ENCODE results near the gene CYP1A2. TPM values are rescaled to one million over a fixed set of nuclear protein-coding genes. Genes with fewer than 3 reads are reported as not detected.

CYP1A2 gene
- total and polyA plus RNA-seq, 4 donors: 0.05 to 0.57 (median 0.17) TPM; not detected in 1

GRCh38 chr15:74773731-74774252 lies 25.1 kb downstream of the CYP1A2 start:
- TF ChIP-seq CTCF (IDR thresholded peaks at IDR 0.05; ENCODE audit: control extremely low read depth, extremely low read depth): no peak
- H3K4me3 ChIP-seq: no peak overlapping the region
- H3K27ac ChIP-seq (ENCODE audit: low read depth in 1 of 2, low read length in 1 of 2): no peak overlapping the region
- DNase-seq: no peak
- H3K27me3 ChIP-seq (ENCODE audit: control insufficient read depth in 3 of 3, insufficient read depth in 3 of 3, low read length in 2 of 3): no peaks in the 10 kb centered on the region
- no peak overlapping the region for H3K9ac ChIP-seq (ENCODE audit: insufficient read depth in 1 of 2, low read length in 2 of 2)
- no peaks in the 10 kb centered on the region for H3K9me3 ChIP-seq (ENCODE audit: control insufficient read depth in 4 of 4, insufficient read depth in 3 of 4, low read length in 3 of 4)
- no peak for ATAC-seq (ENCODE audit: insufficient read depth, low FRiP score)
- no peaks in the 10 kb centered on the region for H3K36me3 ChIP-seq (ENCODE audit: control insufficient read depth in 4 of 4, insufficient read depth in 4 of 4, low read length in 4 of 4)
- H3K4me1 ChIP-seq (ENCODE audit: control insufficient read depth in 5 of 5, insufficient read depth in 5 of 5, low read length in 5 of 5): peaks cover 0 to 14% (median 5%) of the 10 kb centered on the region in 5 donors
- WGBS, 2 donors: 73 to 80% methylated on average over 5 of the region's 5 CpGs

GRCh38 chr15:74775132-74775562 lies 26.5 kb downstream of the CYP1A2 start:
- Histone ChIP-seq H3K4me3 (no peak overlapping the region), H3K9me3 (ENCODE audit: control insufficient read depth in 4 of 4, insufficient read depth in 3 of 4, low read length in 3 of 4) (no peaks in the 10 kb centered on the region), H3K9ac (ENCODE audit: insufficient read depth in 1 of 2, low read length in 2 of 2) (peak overlapping the region in 1 of 2 donors; percentile 19), H3K27me3 (ENCODE audit: control insufficient read depth in 3 of 3, insufficient read depth in 3 of 3, low read length in 2 of 3) (no peaks in the 10 kb centered on the region), H3K27ac (ENCODE audit: low read depth in 1 of 2, low read length in 1 of 2) (no peak overlapping the region), H3K36me3 (ENCODE audit: control insufficient read depth in 4 of 4, insufficient read depth in 4 of 4, low read length in 4 of 4) (no peaks in the 10 kb centered on the region), H3K4me1 (ENCODE audit: control insufficient read depth in 5 of 5, insufficient read depth in 5 of 5, low read length in 5 of 5) (peaks cover 0 to 17% (median 5%) of the 10 kb centered on the region in 5 donors)
- WGBS, 2 donors: 59 to 73% methylated on average over 5 of the region's 5 CpGs
- TF ChIP-seq CTCF (IDR thresholded peaks at IDR 0.05; ENCODE audit: control extremely low read depth, extremely low read depth): no peak
- no peak for ATAC-seq (ENCODE audit: insufficient read depth, low FRiP score)
- DNase-seq: no peak

DNA sequence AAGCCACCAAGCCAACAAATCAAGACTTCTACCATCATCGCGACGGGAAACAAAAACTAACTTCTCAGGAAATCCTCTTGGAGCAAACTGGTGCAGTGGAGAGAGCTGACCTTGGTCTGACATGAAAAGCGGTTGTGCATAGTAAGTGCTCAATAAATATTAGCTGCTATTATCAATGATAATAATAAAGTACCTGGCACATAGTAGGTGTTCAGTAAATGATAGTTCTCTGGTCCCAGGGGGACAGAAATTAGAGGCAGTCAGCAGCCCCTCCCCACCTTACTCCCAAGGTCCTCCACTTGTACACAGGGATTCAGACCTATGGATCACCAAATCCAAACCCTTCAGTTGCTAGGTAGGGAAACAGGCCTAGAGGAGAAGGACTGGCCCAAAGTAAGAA lies 27.2 kb downstream of the CYP1A2 start:
- peaks cover 0 to 22% (median 7%) of the 10 kb centered on the region in 5 donors for H3K4me1 ChIP-seq (ENCODE audit: control insufficient read depth in 5 of 5, insufficient read depth in 5 of 5, low read length in 5 of 5)
- no peaks in the 10 kb centered on the region for H3K27me3 ChIP-seq (ENCODE audit: control insufficient read depth in 3 of 3, insufficient read depth in 3 of 3, low read length in 2 of 3)

More for the DNA sequence above, 27.2 kb downstream of the CYP1A2 start:
- 67 to 69% methylated on average over 4 of the region's 4 CpGs for WGBS, 2 donors
- no peaks in the 10 kb centered on the region for H3K9me3 ChIP-seq (ENCODE audit: control insufficient read depth in 4 of 4, insufficient read depth in 3 of 4, low read length in 3 of 4)
- no peak for TF ChIP-seq CTCF (IDR thresholded peaks at IDR 0.05; ENCODE audit: control extremely low read depth, extremely low read depth)
- H3K9ac ChIP-seq (ENCODE audit: insufficient read depth in 1 of 2, low read length in 2 of 2): no peak overlapping the region
- no peak overlapping the region for H3K27ac ChIP-seq (ENCODE audit: low read depth in 1 of 2, low read length in 1 of 2)
- no peaks in the 10 kb centered on the region for H3K36me3 ChIP-seq (ENCODE audit: control insufficient read depth in 4 of 4, insufficient read depth in 4 of 4, low read length in 4 of 4)
- no peak overlapping the region for H3K4me3 ChIP-seq
- no peak for DNase-seq
- no peak for ATAC-seq (ENCODE audit: insufficient read depth, low FRiP score)
